Left lobe of liver (tissue), 2 donors: Measurements from ENCODE around the gene PID1. TPM values are rescaled to one million over a fixed set of nuclear protein-coding genes. Genes with fewer than 3 reads are reported as not detected.

Experiments
- ATAC-seq: fragments of 200-7000 bp; cut with Tn5 transposase; one replicate; pipeline ENCODE4 v1.9.1; 2020; ENCODE audit warnings: mild to moderate bottlenecking, moderate library complexity
- DNase-seq: peaks from one replicate; pipeline ENCODE4 v3.0.0-alpha.2; 2020; ENCODE audit warnings: low spot score
- total RNA-seq: library from RNA; stranded (reverse); gene quantifications from one replicate; pipeline ENCODE4 v1.2.1, GENCODE V29; 2021
- donor health status: DM: no; HTN: no; CAD: no; lungs with moderate emphysema.
- donor health status: DM: no; HTN: yes; CAD: no.

Gene PID1
- total RNA-seq, 1 donor from 2014 or later = 83.3 TPM

DNA sequence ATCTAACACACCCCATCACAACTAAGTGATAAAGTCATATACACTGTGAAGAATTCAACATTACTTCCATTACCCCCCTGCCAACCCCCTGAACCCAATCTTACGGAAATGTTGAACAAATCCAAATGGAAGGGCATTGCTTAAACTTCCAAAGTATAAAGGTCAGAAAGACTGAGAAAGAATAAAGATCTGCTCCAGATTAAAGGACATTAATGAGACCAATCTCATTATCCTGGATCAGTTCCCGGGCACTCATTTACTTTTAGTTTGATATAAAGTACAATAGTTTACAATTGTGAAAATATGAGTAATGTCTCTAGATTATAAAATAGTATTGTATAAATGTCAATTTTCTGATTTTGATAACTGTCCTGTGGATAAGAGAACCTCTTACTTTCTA lies 229.4 kb downstream of the PID1 start:
- no peak for DNase-seq
- ATAC-seq = no peak

DNA sequence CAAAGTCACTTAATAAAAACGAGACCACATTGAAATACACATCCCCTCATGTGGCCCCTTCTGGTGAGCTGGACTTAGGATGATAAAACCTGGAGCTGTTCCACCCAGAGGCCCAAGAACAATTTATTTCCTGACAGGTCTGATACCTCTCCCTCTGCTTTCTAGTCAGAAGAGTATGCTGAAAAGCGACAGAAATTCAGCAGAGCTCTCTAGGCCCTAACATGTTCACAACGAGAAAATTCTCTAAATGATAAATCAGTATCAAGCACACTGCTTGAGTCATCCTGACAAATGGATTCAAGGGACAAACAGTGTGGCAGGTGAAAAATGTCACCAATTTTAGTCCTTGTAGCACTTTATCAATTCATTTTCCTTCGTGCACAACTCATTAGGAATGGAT lies 233.5 kb downstream of the PID1 start:
- no peak for DNase-seq
- ATAC-seq = no peak

DNA sequence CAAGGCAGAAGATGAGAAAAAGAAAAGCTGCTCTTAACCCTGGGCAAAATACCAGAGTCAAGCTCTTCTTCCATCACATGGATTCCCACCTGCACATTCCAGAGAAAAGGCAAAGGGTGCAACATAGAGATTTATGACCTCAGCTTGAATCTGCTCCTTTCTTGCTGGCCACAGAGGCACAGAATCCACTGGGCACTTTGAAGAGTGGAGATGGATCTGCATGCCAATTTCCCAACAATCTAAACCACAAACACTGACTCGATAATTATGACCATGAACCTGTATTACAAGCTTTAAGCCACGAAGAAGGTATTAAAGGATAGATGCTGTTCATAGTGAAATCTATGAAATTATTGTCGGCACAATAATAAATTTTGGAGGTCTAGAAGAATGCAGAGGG lies 237.3 kb downstream of the PID1 start:
- ATAC-seq = no peak
- no peak for DNase-seq

DNA sequence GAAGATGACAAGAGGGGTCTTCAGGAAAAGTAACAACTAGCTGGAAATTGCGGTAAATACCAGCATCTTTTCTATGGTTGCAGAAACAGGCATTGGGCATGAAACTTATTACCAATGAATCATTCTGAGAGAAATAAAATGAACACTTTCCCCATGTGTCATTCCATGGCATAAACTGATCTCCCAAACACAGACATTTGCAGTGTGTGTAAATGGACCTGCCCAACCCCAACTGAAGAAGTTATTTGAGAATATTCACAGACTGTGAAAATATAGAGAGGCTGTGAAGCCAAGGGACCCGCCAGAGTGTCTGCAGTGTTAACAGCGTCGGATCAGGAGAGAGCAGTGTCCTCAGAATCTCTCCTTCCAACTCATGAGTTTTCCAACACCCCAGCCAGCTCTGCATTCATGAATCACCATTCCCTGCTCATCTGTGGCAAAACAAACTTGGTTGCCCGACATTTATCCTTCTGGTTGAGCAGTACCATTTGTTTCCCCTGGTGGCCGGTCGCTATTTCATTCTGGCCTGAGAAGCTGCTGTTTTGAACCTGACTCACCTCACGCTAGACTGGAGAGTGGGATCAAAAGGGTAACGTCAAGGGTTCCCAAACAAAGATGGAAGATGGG lies 238.4 kb downstream of the PID1 start:
- no peak for DNase-seq
- ATAC-seq = no peak

- DNase-seq = no peak
- ATAC-seq = peak; percentile 69
These were observed 243.6 kb downstream of the PID1 start for GRCh38 chr2:229027353-229028105.

DNA sequence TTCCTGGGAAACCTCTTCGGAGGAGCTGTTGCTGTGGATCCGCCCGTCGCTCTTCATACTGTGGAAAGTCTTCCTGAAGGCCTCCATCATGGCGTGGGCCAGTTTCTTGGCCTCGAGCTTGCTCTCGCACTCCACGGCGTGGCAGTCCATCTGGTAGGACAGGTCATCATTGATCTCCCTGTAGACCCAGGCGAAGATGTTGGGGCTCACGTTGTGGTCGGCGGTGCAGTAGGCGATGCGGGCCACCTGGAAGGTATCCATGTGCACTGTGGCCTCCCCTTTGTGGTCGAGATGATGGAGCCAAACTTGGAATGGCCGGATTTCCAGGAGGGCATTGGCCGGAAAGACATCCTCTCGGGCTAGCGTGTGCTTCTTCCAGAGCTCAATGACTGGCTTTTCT lies 245.4 kb downstream of the PID1 start:
- ATAC-seq (peak; percentile 32), DNase-seq (no peak)

DNA sequence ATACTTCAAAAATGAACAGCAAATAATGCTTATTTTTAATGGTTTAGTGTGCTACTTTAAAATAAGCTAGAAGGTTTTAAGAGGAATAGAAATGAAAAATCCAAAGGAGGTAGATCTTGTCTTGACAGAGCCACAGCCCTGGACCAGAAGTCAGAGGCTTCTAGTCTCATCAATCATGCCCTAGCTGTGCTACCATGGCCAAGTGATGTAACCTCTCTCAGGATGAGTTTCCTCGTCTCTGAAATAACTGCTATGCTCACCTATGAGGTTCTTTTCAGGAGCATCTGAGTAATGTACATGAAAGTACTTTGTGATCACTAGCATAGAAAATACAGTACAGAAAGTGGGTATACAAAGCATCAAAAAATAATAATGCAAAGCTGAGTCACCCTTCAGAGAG lies 248.4 kb downstream of the PID1 start:
- ATAC-seq = no peak
- no peak for DNase-seq

GRCh38 chr2:229022071-229022470 lies 249.0 kb downstream of the PID1 start:
- no peak for ATAC-seq
- no peak for DNase-seq

- no peak for DNase-seq
- no peak for ATAC-seq
These were observed 261.3 kb downstream of the PID1 start for GRCh38 chr2:229009816-229010215.

DNA sequence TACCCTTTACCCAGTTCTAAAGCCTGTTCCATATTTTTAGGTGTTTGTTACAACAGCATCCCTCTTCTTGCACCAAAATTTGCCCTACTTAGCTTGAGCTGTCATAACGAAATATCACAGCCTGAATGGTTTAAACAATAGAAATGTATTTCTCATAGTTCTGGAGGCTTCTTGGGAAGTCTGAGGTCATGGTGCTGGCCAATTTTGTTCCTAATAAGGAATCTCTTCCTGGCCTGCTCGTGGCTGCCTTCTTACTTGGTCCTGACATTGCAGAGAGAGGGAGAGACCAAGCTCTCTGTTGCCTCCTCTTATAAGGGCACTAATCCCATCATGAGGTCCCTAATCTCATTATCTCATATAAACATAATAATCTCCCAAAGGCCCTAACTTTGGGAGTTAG lies 267.8 kb downstream of the PID1 start:
- no peak for DNase-seq
- ATAC-seq = no peak

GRCh38 chr2:229001196-229001595 lies 269.9 kb downstream of the PID1 start:
- ATAC-seq = no peak
- DNase-seq = no peak

GRCh38 chr2:228999326-228999725 lies 271.8 kb downstream of the PID1 start:
- ATAC-seq = no peak
- DNase-seq = no peak

DNA sequence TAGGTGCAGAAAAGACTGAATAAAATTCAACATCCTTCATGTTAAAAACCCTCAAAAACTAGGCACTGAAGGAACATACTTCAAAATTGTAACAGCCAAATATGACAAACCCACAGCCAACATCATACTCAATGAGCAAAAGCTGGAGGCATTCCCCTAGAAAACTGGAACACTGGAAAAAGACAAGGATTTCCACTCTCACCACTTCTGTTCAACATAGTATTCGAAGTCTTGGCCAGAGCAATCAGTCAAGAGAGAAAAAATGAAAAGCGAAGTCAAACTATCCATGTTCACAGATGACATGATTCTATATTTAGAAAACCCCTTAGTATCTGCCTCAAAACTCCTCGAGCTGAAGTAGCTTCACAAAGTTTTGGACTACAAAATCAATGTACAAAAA lies 282.3 kb downstream of the PID1 start:
- no peak for ATAC-seq
- DNase-seq = no peak

- DNase-seq = no peak
- no peak for ATAC-seq
These were observed 283.5 kb downstream of the PID1 start for GRCh38 chr2:228987441-228988155.

GRCh38 chr2:228986961-228987360 lies 284.1 kb downstream of the PID1 start:
- ATAC-seq = no peak
- DNase-seq = no peak

DNA sequence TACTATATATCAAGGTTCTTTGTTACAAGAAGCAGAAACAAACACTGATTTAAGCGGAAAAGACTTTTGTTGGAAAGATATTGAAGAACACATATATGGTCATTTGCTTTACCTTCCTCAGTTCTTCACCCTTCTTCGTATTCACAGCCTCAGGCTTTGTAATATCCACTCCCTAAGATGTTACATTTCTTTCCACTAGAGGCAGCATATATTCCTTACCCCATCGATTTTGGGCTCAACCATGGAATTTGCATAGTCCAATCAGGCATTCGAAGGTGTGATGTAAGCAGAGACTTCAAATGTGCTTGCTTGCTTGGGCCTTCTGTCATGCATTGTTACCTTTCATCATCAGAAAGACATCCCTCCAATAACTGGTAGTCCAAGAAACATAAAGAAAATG lies 287.4 kb downstream of the PID1 start:
- no peak for DNase-seq
- no peak for ATAC-seq

DNA sequence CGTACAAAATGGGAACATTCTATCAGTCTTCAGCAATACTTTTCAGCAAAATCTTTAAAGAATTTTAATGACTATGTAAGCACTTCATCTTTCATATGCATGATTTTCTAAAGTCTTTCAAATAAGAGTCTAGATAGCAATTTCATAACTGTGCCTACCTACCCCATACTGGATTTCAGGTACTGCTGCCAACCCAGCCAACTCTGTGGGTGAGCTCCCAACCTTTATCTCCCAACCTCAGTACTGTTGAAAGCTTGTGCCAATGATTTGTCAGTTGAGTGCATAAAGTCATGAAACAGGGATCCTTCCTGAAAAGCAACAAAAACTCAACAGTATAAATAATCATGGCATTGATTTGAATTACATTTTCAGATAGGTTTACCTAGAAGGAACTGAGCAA lies 296.9 kb downstream of the PID1 start:
- DNase-seq (no peak), ATAC-seq (no peak)
